OCI-LY1 (cell line): ENCODE measurements around the gene ZP3.

Experiments
- H2AFZ ChIP-seq: fragments of 200-600 bp; sonication (generic), shearing (Covaris generic); 2 replicates; pipeline ENCODE4 v1.6.0; 2014; ENCODE audit warnings: antibody characterized with exemption, mild to moderate bottlenecking, low read length
- H3F3A ChIP-seq: fragments of 200-600 bp; sonication (generic), shearing (Covaris generic); 2 replicates; pipeline ENCODE4 v1.6.0; 2014; ENCODE audit warnings: mild to moderate bottlenecking, antibody characterized with exemption, low read length, moderate library complexity; ENCODE audit not compliant: insufficient read depth
- H3K27ac ChIP-seq: fragments of 200-600 bp; sonication (generic); 2 replicates; pipeline ENCODE4 v1.5.1; 2014; ENCODE audit warnings: low read length, mixed run types, mild to moderate bottlenecking, low read depth; ENCODE audit not compliant: poor library complexity, severe bottlenecking
- H3K27me3 ChIP-seq: fragments of 200-600 bp; sonication (generic); 2 replicates; pipeline ENCODE4 v1.6.0; 2014; ENCODE audit warnings: antibody characterized with exemption, mild to moderate bottlenecking, low read length, moderate library complexity; ENCODE audit not compliant: insufficient read depth
- H3K36me3 ChIP-seq: fragments of 200-600 bp; sonication (generic); 2 replicates; pipeline ENCODE4 v1.6.1; 2014; ENCODE audit warnings: mild to moderate bottlenecking, antibody characterized with exemption, low read length, moderate library complexity, mixed read lengths; ENCODE audit not compliant: insufficient read depth
- H3K4me1 ChIP-seq: fragments of 200-600 bp; sonication (generic); 2 replicates; pipeline ENCODE4 v1.5.1; 2014; ENCODE audit warnings: mild to moderate bottlenecking, low read length, moderate library complexity; ENCODE audit not compliant: insufficient read depth, severe bottlenecking
- H3K4me2 ChIP-seq: fragments of 200-600 bp; sonication (generic), shearing (Covaris generic); 2 replicates; pipeline ENCODE4 v1.6.1; 2014; ENCODE audit warnings: low read length
- H3K4me3 ChIP-seq: fragments of 200-600 bp; sonication (generic); 2 replicates; pipeline ENCODE4 v1.5.1; 2014; ENCODE audit warnings: low read length, low read depth, mild to moderate bottlenecking, mixed read lengths; ENCODE audit not compliant: poor library complexity, severe bottlenecking
- H3K79me2 ChIP-seq: fragments of 200-600 bp; shearing (Covaris generic); 2 replicates; pipeline ENCODE4 v1.6.1; 2016; ENCODE audit warnings: mixed run types, low read length, mixed read lengths; ENCODE audit not compliant: insufficient read depth
- H3K9ac ChIP-seq: fragments of 200-600 bp; sonication (generic), shearing (Covaris generic); 2 replicates; pipeline ENCODE4 v1.6.1; 2014; ENCODE audit warnings: mild to moderate bottlenecking, low read length, mixed read lengths
- H3K9me2 ChIP-seq: fragments of 200-600 bp; sonication (generic), shearing (Covaris generic); 2 replicates; pipeline ENCODE4 v1.6.1; 2014; ENCODE audit warnings: low read depth, mild to moderate bottlenecking, low read length, mixed read lengths
- H3K9me3 ChIP-seq: fragments of 200-600 bp; shearing (Covaris generic); 2 replicates; pipeline ENCODE4 v1.6.1; 2014; ENCODE audit warnings: low read length, mixed read lengths
- H4K20me1 ChIP-seq: fragments of 200-600 bp; sonication (generic), shearing (Covaris generic); 2 replicates; pipeline ENCODE4 v1.6.0; 2016; ENCODE audit warnings: mild to moderate bottlenecking, low read length; ENCODE audit not compliant: insufficient read depth
- CTCF ChIP-seq: fragments of 200-600 bp; sonication (generic), shearing (Covaris generic); IDR thresholded peaks from 2 replicates; pipeline ENCODE4 v1.5.1; 2017; ENCODE audit warnings: mild to moderate bottlenecking, antibody characterized with exemption, low read length, moderate library complexity, mixed read lengths
- EZH2 ChIP-seq: fragments of 200-600 bp; sonication (generic), shearing (Covaris generic); IDR thresholded peaks from 2 replicates; pipeline ENCODE4 v1.8.0; 2017; ENCODE audit warnings: borderline replicate concordance, mixed run types, mild to moderate bottlenecking, antibody characterized with exemption, low read length, moderate library complexity, mixed read lengths

The ZP3 gene

GRCh38 chr7:76407718-76408117 lies 17.0 kb upstream of the ZP3 start:
- TF ChIP-seq EZH2: no peak
- TF ChIP-seq CTCF: no peak
- H3K79me2 ChIP-seq: no peaks in the 10 kb centered on the region
- H3K36me3 ChIP-seq: no peaks in the 10 kb centered on the region
- H3K4me3 ChIP-seq: no peak overlapping the region
- H3K4me2 ChIP-seq: no peak overlapping the region
- H3K9me3 ChIP-seq: no peaks in the 10 kb centered on the region
- H3F3A ChIP-seq: no peaks in the 10 kb centered on the region
- no peaks in the 10 kb centered on the region for H3K9me2 ChIP-seq
- no peak overlapping the region for H3K27ac ChIP-seq
- H4K20me1 ChIP-seq: no peaks in the 10 kb centered on the region
- no peaks in the 10 kb centered on the region for H3K4me1 ChIP-seq
- no peak overlapping the region for H3K9ac ChIP-seq
- no peak overlapping the region for H2AFZ ChIP-seq
- peaks cover 14% of the 10 kb centered on the region; the same call in 1 of the 2 replicates for H3K27me3 ChIP-seq

- H3K27me3 ChIP-seq: peaks cover 14% of the 10 kb centered on the region; the same call in 1 of the 2 replicates
Measured at GRCh38 chr7:76408121-76408560, 16.6 kb upstream of the ZP3 start.

GRCh38 chr7:76409537-76409936 lies 15.2 kb upstream of the ZP3 start, which contains the start of gene SSC4D:
Gene SSC4D, minus strand, starts transcription at chr7:76409697. Its CDS starts 5,258 bp downstream, at chr7:76404439.
- H3K27me3 ChIP-seq: peaks cover 16% of the 10 kb centered on the region; the same call in 1 of the 2 replicates
- no peak within 1 kb of the TSS for H3K9ac ChIP-seq
- no peak within 1 kb of the TSS for H3K4me2 ChIP-seq
- no peaks in the 10 kb centered on the region for H3K9me2 ChIP-seq
- H3K9me3 ChIP-seq: no peaks in the 10 kb centered on the region
- no peaks in the 10 kb centered on the region for H3F3A ChIP-seq
- H3K79me2 ChIP-seq: no peaks in the 10 kb centered on the region
- TF ChIP-seq CTCF (no peak), EZH2 (no peak)
- H3K4me3 ChIP-seq: no peak within 1 kb of the TSS
- no peak within 1 kb of the TSS for H2AFZ ChIP-seq
- H3K36me3 ChIP-seq: no peaks in the 10 kb centered on the region
- H4K20me1 ChIP-seq: no peaks in the 10 kb centered on the region
- no peaks in the 10 kb centered on the region for H3K4me1 ChIP-seq
- no peak within 1 kb of the TSS for H3K27ac ChIP-seq

More at GRCh38 chr7:76408121-76408560, 16.6 kb upstream of the ZP3 start:
- Histone ChIP-seq H3K36me3 (no peaks in the 10 kb centered on the region), H3K9ac (no peak overlapping the region), H3F3A (no peaks in the 10 kb centered on the region), H3K4me1 (no peaks in the 10 kb centered on the region), H3K9me3 (no peaks in the 10 kb centered on the region), H3K79me2 (no peaks in the 10 kb centered on the region), H3K4me3 (no peak overlapping the region), H3K27ac (no peak overlapping the region), H2AFZ (no peak overlapping the region), H3K4me2 (no peak overlapping the region), H3K9me2 (no peaks in the 10 kb centered on the region), H4K20me1 (no peaks in the 10 kb centered on the region)
- no peak for TF ChIP-seq EZH2
- TF ChIP-seq CTCF: no peak
